ENCODE measurements around the gene KRT1. TPM values are rescaled to one million over a fixed set of nuclear protein-coding genes. Genes with fewer than 3 reads are reported as not detected.

Gene KRT1
- total RNA-seq, 2 experiments from 2014 or later, result 0.13 to 0.30 TPM

DNA sequence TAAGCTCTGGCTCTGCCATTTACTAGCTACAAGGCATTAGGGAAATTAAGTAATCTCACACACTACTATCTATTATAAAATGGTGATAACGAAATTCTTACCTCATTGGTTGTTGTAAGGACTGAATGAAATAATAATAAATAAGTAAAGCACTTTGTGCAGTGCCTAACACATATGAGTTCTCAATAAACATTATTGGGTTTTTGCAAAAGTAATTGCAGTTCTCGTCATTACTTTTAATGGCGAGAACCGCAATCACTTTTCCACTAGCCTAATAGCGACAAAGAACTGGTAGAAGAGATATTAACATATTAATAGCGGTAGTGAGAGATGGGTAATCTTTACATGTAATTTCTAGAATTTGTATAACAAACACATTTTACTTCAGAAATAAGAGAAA is 13.9 kb upstream of the KRT1 start:
- POLR2A ChIA-PET, result no interaction called here
- peaks cover 43% of the 10 kb centered on the region for H3K27me3 Mint-ChIP-seq
- CTCF ChIA-PET, result no interaction called here
- no peak overlapping the region for H3K27ac Mint-ChIP-seq
- no peak overlapping the region for H3K4me3 Mint-ChIP-seq
- H3K4me1 Mint-ChIP-seq, result peaks cover 11% of the 10 kb centered on the region
- DNase-seq, result no peak
- H3K36me3 Mint-ChIP-seq (ENCODE audit: low read depth), result no peaks in the 10 kb centered on the region
- no peaks in the 10 kb centered on the region for H3K9me3 Mint-ChIP-seq

DNA sequence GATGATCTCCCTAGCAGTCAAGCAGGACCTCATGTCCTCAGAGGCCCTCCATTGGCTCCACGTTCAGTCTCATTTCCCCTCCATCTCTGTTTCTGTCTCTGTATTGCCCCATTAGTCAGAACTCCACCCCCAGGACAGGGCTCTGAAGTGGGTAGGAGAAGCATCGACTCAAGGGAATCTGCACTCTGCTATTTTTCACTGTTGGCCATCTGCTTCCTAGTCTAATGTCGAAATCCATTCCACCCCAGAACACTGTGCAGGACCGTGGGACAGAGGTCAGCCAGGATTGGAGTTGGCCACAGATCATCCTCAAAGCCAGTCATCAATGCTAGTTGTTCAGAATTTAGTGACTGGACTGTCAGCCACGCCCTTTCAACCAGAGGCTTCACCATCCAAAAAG is 13.1 kb upstream of the KRT1 start:
- no peaks in the 10 kb centered on the region for H3K9me3 Mint-ChIP-seq
- no peak overlapping the region for H3K27ac Mint-ChIP-seq
- CTCF ChIA-PET, result no interaction called here
- H3K4me1 Mint-ChIP-seq, result peaks cover 11% of the 10 kb centered on the region
- DNase-seq, result no peak
- peaks cover 50% of the 10 kb centered on the region for H3K27me3 Mint-ChIP-seq
- no peak overlapping the region for H3K4me3 Mint-ChIP-seq
- H3K36me3 Mint-ChIP-seq (ENCODE audit: low read depth), result no peaks in the 10 kb centered on the region
- POLR2A ChIA-PET, result no interaction called here

DNA sequence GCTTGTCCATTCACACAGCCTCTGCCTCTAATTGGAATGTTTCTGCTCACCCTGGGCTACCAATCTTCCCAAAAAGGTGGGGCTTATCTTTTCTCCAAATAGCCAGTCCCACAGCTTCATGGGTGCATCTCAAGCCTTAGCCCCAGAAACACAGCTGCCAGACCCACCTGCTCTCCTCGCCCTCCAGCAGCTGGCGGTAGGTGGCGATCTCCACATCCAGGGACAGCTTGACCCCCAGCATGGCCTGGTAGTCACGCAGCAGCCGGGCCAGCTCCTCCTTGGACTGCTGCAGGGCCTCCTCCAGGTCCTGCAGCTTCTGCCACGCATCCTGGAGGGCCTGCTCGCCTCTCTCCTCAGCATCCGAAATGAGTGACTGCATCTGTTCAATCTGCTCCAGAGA is 12.0 kb upstream of the KRT1 start:
- POLR2A ChIA-PET, result interaction anchor here (1.4 kb wide), 1 partner anchor 11 kb away, joined by 4 read pairs; the partner anchor contains the start of gene KRT1
- Mint-ChIP-seq H3K4me1 (peaks cover 11% of the 10 kb centered on the region), H3K27ac (no peak overlapping the region), H3K4me3 (no peak overlapping the region), H3K36me3 (ENCODE audit: low read depth) (no peaks in the 10 kb centered on the region), H3K27me3 (peaks cover 52% of the 10 kb centered on the region), H3K9me3 (no peaks in the 10 kb centered on the region)
- CTCF ChIA-PET, result no interaction called here
- DNase-seq, result no peak

DNA sequence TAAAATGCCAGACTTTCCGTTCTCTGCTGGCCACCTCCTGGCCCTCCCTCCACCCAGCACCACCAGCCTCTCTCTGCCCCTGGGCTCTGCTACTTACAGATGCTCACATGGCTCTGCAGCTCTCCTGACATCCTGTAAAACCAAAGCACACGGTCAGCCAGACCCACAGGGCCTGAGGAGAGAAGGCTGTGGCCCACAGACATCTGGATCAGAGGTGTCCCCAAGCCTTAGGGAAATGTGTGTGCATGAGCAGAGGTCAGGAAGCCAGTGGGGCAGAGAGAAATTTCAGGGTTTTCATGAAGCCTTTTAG is 11.6 kb upstream of the KRT1 start:
- Mint-ChIP-seq H3K27me3 (peaks cover 55% of the 10 kb centered on the region), H3K27ac (no peak overlapping the region), H3K4me1 (peaks cover 11% of the 10 kb centered on the region), H3K36me3 (ENCODE audit: low read depth) (no peaks in the 10 kb centered on the region), H3K4me3 (no peak overlapping the region), H3K9me3 (no peaks in the 10 kb centered on the region)
- no peak for DNase-seq
- ChIA-PET CTCF (interaction anchor here (1.1 kb wide), 1 partner anchor 11 kb away, joined by 4 read pairs; the partner anchor contains the start of gene KRT1), POLR2A (interaction anchor here (1.4 kb wide), 1 partner anchor 11 kb away, joined by 4 read pairs; the partner anchor contains the start of gene KRT1)

DNA sequence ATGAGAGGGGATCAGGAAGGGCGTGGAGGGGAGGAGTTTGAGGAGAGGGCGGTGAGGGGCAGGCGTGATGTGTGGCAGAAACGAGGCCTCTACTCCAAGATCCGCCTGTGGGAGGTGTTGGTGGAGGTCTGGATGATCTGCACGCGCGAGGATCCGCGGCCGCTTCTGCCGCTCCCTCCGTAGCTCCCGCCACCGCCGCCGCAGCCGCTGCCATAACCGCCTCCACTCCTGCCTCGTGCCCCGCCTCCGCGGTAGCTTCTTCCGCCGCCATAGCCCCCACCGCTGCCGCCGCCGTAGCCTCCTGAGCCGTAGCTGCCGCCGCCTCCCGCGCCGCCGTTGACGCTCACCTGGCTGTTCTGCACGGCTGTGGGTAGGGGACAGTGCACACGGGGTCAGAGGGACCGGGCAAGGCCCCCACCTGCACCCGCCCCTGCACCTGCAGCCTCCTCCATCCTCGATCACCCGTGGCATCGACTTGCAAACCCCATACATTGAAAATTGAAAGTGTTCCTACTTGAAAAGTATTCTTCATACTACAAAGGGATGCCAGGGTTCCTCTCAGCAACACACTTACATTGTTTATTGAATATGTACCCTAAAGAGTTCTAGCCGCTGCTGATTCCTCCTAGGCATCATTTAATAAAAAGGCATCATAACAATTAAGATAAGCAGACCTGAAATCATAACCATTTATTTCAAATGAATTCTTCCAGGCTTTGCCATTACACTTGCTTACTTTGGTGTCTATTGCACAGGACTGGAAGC is 11.1 kb upstream of the KRT1 start:
- DNase-seq, result peak; percentile 48
- POLR2A ChIA-PET, result interaction anchor here (1.4 kb wide), 1 partner anchor 10 kb away, joined by 4 read pairs; the partner anchor contains the start of gene KRT1
- Mint-ChIP-seq H3K27me3 (peaks cover 61% of the 10 kb centered on the region), H3K4me3 (peak overlapping the region; percentile 57), H3K9me3 (no peaks in the 10 kb centered on the region), H3K27ac (no peak overlapping the region), H3K4me1 (peaks cover 11% of the 10 kb centered on the region), H3K36me3 (ENCODE audit: low read depth) (no peaks in the 10 kb centered on the region)
- CTCF ChIA-PET, result interaction anchor here (1.1 kb wide), 1 partner anchor 11 kb away, joined by 4 read pairs; the partner anchor contains the start of gene KRT1

DNA sequence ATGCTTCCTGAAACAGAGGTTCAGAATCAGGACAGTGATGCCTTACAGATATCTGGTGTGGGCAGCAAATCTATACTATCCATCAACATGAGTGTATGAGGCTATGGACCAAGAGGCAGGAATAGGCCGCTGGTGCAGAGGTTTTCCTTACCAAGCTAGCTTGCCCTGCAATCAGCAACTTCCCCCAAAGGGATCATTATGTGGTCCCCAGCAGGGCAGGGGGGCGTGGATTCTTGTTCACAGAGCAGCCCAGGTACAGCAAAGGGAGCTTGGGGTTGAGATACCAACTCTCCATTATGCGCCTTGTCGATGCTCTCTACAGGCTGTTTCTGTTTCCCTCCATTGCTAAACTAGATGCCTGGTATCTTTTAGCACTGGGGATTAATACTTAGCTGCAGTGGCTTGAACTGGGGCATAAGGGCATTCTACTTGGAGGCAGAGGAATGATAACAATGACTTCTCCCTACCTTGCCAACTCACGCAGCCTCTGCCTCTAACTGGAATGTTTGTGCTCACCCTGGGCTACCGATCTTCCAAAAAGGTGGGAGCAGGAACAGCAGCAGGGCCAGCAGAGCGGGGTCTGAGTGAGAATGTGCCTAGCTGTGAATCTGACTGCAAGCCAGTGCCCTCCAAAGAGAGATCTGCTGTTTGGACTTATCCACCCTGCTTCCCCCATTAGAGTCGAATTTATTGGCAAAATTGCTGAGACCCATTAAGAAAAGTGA is 10.3 kb upstream of the KRT1 start:
- CTCF ChIA-PET, result interaction anchor here (1.1 to 1.3 kb wide), 2 partner anchors 10 to 190 kb away, joined by 4 to 5 read pairs; partner anchors contain the start of gene KRT1
- no peak for DNase-seq
- H3K27me3 Mint-ChIP-seq, result peaks cover 60% of the 10 kb centered on the region
- POLR2A ChIA-PET, result interaction anchor here (1.4 kb wide), 1 partner anchor 10 kb away, joined by 4 read pairs; the partner anchor contains the start of gene KRT1
- H3K36me3 Mint-ChIP-seq (ENCODE audit: low read depth), result no peaks in the 10 kb centered on the region
- H3K4me1 Mint-ChIP-seq, result peaks cover 11% of the 10 kb centered on the region
- peak overlapping the region; percentile 57 for H3K4me3 Mint-ChIP-seq
- no peaks in the 10 kb centered on the region for H3K9me3 Mint-ChIP-seq
- no peak overlapping the region for H3K27ac Mint-ChIP-seq

DNA sequence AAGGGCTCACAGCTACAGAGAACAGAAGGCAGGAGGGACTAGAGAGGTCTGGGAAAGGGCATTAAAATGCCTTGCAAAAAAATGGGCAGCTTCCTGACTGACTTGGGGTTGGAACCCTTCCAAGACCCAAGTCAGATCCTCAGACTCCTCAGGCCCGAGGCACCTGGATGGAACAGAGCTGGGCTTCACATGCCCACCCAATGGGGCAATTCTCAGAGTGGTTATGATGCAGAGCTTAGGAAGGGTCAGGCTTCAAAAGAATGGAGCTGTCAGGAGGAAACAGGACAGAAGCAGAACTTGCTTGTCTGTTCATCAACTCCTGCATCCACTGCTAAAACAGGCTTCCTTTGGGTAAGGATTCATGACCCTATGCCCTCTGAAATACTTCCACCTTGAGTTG is 9.7 kb upstream of the KRT1 start:
- peaks cover 60% of the 10 kb centered on the region for H3K27me3 Mint-ChIP-seq
- no peak overlapping the region for H3K4me3 Mint-ChIP-seq
- no peak overlapping the region for H3K27ac Mint-ChIP-seq
- no peaks in the 10 kb centered on the region for H3K9me3 Mint-ChIP-seq
- no peak for DNase-seq
- ChIA-PET POLR2A (no interaction called here), CTCF (interaction anchor here (1.3 kb wide), 1 partner anchor 190 kb away, joined by 5 read pairs; no protein-coding TSS in a partner anchor)
- H3K4me1 Mint-ChIP-seq, result peaks cover 11% of the 10 kb centered on the region
- no peaks in the 10 kb centered on the region for H3K36me3 Mint-ChIP-seq (ENCODE audit: low read depth)

DNA sequence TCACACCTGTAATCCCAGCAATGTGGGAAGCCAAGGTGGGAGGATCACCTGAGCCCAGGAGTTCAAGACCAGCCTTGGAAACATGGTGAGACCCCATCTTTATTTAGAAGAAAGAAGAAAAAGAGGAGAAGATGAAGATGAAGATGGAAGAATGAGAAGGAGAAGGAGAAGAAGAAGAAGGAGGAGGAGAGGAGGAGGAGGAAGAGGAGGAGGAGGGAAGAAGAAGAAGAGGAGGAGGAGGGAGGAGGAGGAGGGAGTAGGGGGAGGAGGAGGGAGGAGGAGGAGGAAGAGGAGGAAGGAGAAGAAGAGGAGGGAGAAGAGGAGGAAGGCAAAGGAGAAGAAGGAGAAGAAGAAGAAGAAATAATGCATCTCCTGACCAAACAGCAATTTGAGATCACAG is 9.0 kb upstream of the KRT1 start:
- Mint-ChIP-seq H3K4me1 (peaks cover 11% of the 10 kb centered on the region), H3K27ac (no peak overlapping the region), H3K36me3 (ENCODE audit: low read depth) (no peaks in the 10 kb centered on the region), H3K27me3 (peaks cover 64% of the 10 kb centered on the region), H3K4me3 (no peak overlapping the region), H3K9me3 (no peaks in the 10 kb centered on the region)
- no peak for DNase-seq
- ChIA-PET CTCF (interaction anchor here (1.3 kb wide), 1 partner anchor 191 kb away, joined by 5 read pairs; no protein-coding TSS in a partner anchor), POLR2A (no interaction called here)

DNA sequence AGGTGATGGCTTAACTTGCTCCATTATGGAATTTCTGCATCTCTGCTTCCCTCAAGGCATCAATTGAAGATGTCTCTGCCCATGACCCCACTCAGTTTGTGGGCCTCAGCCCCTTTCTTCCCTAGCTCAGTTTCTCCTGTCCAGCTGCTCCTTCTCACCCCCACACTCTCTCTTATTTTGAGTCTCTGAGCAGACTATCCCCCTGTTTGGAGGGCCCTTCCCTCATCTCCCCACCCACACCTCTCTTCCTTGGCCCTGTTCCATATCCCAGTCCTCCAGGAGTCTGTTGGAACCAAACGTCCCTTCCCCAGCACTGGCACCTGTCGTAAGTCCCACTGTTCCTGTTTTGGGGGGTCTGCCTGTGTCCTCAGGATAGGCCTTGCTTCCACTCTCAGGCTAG is 8.3 kb upstream of the KRT1 start:
- no peak overlapping the region for H3K4me3 Mint-ChIP-seq
- POLR2A ChIA-PET, result no interaction called here
- no peaks in the 10 kb centered on the region for H3K9me3 Mint-ChIP-seq
- CTCF ChIA-PET, result interaction anchor here (0.5 kb wide), 1 partner anchor 15 kb away, joined by 3 read pairs; the partner anchor contains the start of gene KRT77
- H3K36me3 Mint-ChIP-seq (ENCODE audit: low read depth), result no peaks in the 10 kb centered on the region
- no peak for DNase-seq
- peaks cover 72% of the 10 kb centered on the region for H3K27me3 Mint-ChIP-seq
- no peak overlapping the region for H3K27ac Mint-ChIP-seq
- H3K4me1 Mint-ChIP-seq, result peaks cover 11% of the 10 kb centered on the region

DNA sequence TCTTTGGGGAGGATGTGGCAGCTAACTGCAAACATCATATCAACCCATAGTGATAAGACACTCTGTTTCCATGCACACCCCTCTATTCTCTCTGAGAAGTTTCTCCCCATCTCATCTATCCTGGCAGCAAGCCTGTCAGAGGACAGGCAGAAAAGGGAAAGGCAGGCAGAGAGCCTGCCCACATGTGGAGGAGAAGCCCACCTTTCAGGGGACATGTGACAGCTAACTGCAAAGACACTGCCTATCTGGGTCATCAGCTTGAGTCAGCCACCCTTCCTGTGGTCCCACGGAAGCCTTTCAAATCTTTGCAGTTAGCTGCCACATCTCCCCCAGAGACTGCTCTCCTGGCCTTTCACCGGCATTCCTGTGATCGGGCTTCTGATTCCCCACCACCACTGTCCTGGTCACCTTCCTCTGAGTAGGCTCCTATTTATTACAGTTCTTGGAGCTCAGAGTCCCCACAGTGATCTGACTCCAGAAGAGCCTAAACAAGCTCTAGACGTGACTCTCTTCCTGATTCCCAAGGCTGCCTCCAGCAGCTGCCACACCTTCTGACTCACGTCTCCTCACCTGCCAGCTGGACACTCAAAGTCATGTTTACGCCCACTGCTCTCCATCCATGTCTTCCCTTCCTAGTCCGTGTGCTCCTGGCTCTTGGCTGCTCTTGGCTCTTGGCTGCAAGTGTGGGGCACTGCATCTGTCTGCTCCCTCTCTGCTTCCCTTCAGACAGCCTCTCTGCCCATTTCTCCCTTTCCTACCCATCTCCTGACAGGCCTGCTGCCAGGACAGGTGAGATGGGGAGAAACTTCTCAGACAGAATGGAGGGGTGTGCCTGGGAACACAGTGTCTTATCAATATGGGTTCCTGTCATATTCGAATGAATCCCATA is 7.5 kb upstream of the KRT1 start:
- CTCF ChIA-PET, result no interaction called here
- H3K27ac Mint-ChIP-seq, result no peak overlapping the region
- no peak overlapping the region for H3K4me3 Mint-ChIP-seq
- H3K36me3 Mint-ChIP-seq (ENCODE audit: low read depth), result no peaks in the 10 kb centered on the region
- POLR2A ChIA-PET, result interaction anchor here (1.1 kb wide), 1 partner anchor 12 kb away, joined by 3 read pairs; no protein-coding TSS in a partner anchor
- peaks cover 69% of the 10 kb centered on the region for H3K27me3 Mint-ChIP-seq
- no peak for DNase-seq
- H3K4me1 Mint-ChIP-seq, result peaks cover 11% of the 10 kb centered on the region
- no peaks in the 10 kb centered on the region for H3K9me3 Mint-ChIP-seq

DNA sequence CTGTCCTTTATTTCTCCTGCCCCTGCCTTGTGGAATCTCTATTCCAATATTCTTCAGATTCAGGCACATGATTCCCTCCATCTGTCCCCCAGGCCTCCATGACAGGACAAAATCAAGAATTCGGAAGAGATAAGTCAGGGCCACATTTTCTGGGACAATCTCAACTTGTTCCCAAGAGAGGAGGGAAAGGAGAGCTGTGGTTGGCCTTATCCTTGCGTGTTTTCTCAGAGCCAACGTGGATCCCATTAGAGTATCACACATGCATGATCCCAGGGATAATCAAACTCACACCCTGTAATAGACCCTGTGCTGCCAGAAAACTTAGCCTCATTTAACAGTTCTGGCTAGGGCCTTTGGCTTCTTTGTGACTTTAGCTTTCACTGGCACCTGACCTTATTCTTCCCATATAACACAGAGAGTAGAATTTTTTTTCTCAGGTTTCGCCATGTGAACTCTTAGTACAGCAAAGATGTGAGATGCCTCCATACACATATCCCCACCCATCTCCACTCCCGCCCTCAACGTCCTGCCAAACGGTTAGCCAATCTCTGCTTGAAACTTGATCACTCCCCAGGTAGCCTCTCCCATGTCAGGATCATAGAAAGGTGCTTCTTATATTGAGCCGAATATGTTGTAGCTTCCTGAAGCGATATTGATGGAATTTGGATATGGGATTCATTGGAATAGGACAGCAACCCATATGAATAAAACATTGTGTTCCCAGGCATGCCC is 6.7 kb upstream of the KRT1 start:
- Mint-ChIP-seq H3K36me3 (ENCODE audit: low read depth) (no peaks in the 10 kb centered on the region), H3K9me3 (no peaks in the 10 kb centered on the region), H3K27ac (no peak overlapping the region), H3K4me3 (no peak overlapping the region), H3K4me1 (peaks cover 11% of the 10 kb centered on the region), H3K27me3 (peaks cover 64% of the 10 kb centered on the region)
- POLR2A ChIA-PET, result interaction anchor here (1.1 kb wide), 1 partner anchor 12 kb away, joined by 3 read pairs; no protein-coding TSS in a partner anchor
- CTCF ChIA-PET, result no interaction called here
- no peak for DNase-seq

DNA sequence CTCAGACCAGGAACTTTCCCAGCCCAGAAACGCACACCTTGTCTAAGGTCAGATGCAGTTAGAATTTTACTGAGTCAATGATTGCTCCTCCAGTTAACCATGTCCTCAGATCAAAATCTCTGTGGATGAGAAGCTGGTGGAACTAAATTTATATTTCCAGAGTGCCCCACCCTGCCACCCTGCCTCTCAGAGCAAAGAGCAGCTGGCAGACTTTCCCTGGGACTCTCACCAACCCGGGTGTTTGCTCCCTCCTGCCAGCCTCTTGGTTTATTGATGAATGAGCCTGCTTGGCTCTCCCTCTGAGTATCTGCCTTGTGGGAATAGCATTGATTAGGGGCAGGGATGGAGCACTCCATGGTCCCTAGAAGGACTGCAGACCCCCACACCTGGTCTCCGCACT is 5.9 kb upstream of the KRT1 start:
- H3K36me3 Mint-ChIP-seq (ENCODE audit: low read depth), result no peaks in the 10 kb centered on the region
- ChIA-PET CTCF (no interaction called here), POLR2A (no interaction called here)
- DNase-seq, result no peak
- H3K4me1 Mint-ChIP-seq, result peaks cover 13% of the 10 kb centered on the region
- H3K27me3 Mint-ChIP-seq, result peaks cover 57% of the 10 kb centered on the region
- H3K4me3 Mint-ChIP-seq, result no peak overlapping the region
- H3K9me3 Mint-ChIP-seq, result no peaks in the 10 kb centered on the region
- no peak overlapping the region for H3K27ac Mint-ChIP-seq

Data from activated CD4-positive, alpha-beta memory T cell treated with anti-CD3 and anti-CD28 coated beads, Interleukin-2, amount 10 ng/mL, durations not matched to agents 7 days and 5 days (primary cell).